Prostate gland (tissue), 2 donors: Measurements from ENCODE around the gene IL1RAPL1. TPM values are rescaled to one million over a fixed set of nuclear protein-coding genes. Genes with fewer than 3 reads are reported as not detected.

Experiments
- DNase-seq: peaks from one replicate; pipeline ENCODE4 v3.0.0-alpha.2; 2019; ENCODE audit warnings: low spot score
- H3K27ac ChIP-seq, 2 donors: fragments of 200-600 bp; sonication (generic); 2 replicates each; pipeline ENCODE4 v1.5.1; 2017 to 2019
- H3K27me3 ChIP-seq: fragments of 200-600 bp; sonication (generic); replicated peaks from 2 replicates; pipeline ENCODE4 v1.5.1; 2019; ENCODE audit not compliant: insufficient read depth
- H3K36me3 ChIP-seq, 2 donors: fragments of 200-600 bp; sonication (generic); 1 replicate in 1 of 2; 2 replicates in 1 of 2; pipeline versions ENCODE4 v1.5.1 to v1.8.1; 2017 to 2019
- H3K4me1 ChIP-seq: fragments of 200-600 bp; sonication (generic); replicated peaks from 2 replicates; pipeline ENCODE4 v1.5.1; 2019
- H3K4me3 ChIP-seq, 2 donors: fragments of 200-600 bp; sonication (generic); 2 replicates each; pipeline ENCODE4 v1.5.1; 2017 to 2019
- H3K9me3 ChIP-seq: fragments of 200-600 bp; sonication (generic); 2 replicates; pipeline ENCODE4 v1.5.1; 2017
- POLR2A ChIP-seq: fragments of 450-650 bp; IDR thresholded peaks from one replicate; pipeline ENCODE4 v1.6.1; 2016; ENCODE audit warnings: antibody characterized with exemption, mild to moderate bottlenecking
- POLR2AphosphoS5 ChIP-seq: sonication (generic); formaldehyde crosslinking; IDR thresholded peaks from one replicate; pipeline ENCODE4 v1.6.1; 2017; ENCODE audit warnings: antibody characterized with exemption
- WGBS: methylation state at CpG from one replicate; pipeline ENCODE4 v1.1.5; 2018; 5-methylcytosine and 5-hydroxymethylcytosine counted together
- intact Hi-C: fragments of 100-400 bp; cut with DNase I; formaldehyde crosslinking; loops from one replicate; pipeline ENCODE4 v1.14.2; 2022
- total RNA-seq, 2 donors: library from RNA; depleted of rRNA; stranded (reverse); fragments of >200 nt; gene quantifications; one replicate each; pipeline ENCODE4 v1.1.0, GENCODE V29; 2016
- TF ChIP-seq, protein P1 (sequence below), 4 experiments: fragments of 200-600 bp in 2 of 4; fragments of 450-650 bp in 2 of 4; sonication (generic) in 2 of 4; IDR thresholded peaks; 1 replicate in 3 of 4; 2 replicates in 1 of 4; pipeline ENCODE4 v1.5.1; 2016 to 2019; ENCODE audit warnings: antibody characterized with exemption in 4 of 4, mild to moderate bottlenecking in 2 of 4, moderate library complexity in 2 of 4

IL1RAPL1 gene
- total RNA-seq, 2 donors from 2014 or later = 0.23 TPM

DNA sequence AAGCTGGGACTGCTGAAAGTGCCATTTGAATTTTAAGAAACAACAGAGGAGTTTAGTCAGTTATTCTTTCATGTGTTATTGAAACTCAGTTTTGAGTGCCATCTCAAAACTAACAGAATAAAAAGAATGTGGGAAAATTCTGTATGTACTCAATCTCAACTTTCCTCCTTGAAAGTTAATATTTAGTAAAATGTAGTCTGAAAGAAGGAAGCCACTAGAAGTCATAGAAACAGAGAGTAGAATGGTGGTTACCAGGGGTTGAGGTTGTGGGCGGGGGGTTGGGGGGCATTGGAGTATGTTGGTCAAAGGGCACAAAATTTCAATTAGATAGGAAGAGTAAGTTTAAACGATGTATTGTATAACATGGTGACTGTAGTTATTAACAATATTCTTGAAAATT lies 999.9 kb downstream of the IL1RAPL1 start:
- H3K27me3 ChIP-seq = no peaks in the 10 kb centered on the region
- H3K27ac ChIP-seq = no peak overlapping the region
- WGBS = 82% methylated on average over 2 of the region's 2 CpGs
- DNase-seq = no peak
- TF ChIP-seq POLR2AphosphoS5 (no peak), POLR2A (no peak)
- TF ChIP-seq, protein P1, sequence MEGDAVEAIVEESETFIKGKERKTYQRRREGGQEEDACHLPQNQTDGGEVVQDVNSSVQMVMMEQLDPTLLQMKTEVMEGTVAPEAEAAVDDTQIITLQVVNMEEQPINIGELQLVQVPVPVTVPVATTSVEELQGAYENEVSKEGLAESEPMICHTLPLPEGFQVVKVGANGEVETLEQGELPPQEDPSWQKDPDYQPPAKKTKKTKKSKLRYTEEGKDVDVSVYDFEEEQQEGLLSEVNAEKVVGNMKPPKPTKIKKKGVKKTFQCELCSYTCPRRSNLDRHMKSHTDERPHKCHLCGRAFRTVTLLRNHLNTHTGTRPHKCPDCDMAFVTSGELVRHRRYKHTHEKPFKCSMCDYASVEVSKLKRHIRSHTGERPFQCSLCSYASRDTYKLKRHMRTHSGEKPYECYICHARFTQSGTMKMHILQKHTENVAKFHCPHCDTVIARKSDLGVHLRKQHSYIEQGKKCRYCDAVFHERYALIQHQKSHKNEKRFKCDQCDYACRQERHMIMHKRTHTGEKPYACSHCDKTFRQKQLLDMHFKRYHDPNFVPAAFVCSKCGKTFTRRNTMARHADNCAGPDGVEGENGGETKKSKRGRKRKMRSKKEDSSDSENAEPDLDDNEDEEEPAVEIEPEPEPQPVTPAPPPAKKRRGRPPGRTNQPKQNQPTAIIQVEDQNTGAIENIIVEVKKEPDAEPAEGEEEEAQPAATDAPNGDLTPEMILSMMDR (IDR thresholded peaks at IDR 0.05) = no peak
- H3K9me3 ChIP-seq = no peaks in the 10 kb centered on the region
- no peaks in the 10 kb centered on the region for H3K36me3 ChIP-seq
- H3K4me1 ChIP-seq = no peaks in the 10 kb centered on the region
- intact Hi-C loops = no loop called here
- H3K4me3 ChIP-seq = no peak overlapping the region

DNA sequence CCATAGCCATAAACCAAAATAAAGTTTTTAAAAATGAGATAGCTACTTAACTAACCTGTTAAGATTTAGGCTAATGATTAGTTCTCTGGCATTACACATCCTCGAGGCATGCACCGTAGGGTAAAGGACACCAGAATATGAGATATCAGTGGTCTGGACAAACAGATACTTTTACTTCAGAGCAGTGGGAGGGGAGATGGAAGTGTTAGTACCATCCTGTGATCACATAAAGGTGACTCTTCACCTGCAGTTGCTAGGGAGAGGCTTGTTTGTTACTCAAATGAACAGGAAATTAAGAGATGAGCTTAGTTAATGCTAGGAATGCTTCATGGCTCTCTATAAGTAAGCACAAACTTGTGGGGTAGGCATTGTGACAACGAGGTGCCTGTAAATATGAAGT lies 1003.7 kb downstream of the IL1RAPL1 start:
- H3K36me3 ChIP-seq = no peaks in the 10 kb centered on the region
- no peaks in the 10 kb centered on the region for H3K4me1 ChIP-seq
- no peak for TF ChIP-seq POLR2AphosphoS5
- no peak for TF ChIP-seq POLR2A
- TF ChIP-seq, protein P1 (IDR thresholded peaks at IDR 0.05) = no peak
- H3K9me3 ChIP-seq = no peaks in the 10 kb centered on the region
- DNase-seq = no peak
- no peak overlapping the region for H3K27ac ChIP-seq
- 81% methylated on average over 3 of the region's 3 CpGs for WGBS
- no peaks in the 10 kb centered on the region for H3K27me3 ChIP-seq
- no peak overlapping the region for H3K4me3 ChIP-seq
- intact Hi-C loops = no loop called here

DNA sequence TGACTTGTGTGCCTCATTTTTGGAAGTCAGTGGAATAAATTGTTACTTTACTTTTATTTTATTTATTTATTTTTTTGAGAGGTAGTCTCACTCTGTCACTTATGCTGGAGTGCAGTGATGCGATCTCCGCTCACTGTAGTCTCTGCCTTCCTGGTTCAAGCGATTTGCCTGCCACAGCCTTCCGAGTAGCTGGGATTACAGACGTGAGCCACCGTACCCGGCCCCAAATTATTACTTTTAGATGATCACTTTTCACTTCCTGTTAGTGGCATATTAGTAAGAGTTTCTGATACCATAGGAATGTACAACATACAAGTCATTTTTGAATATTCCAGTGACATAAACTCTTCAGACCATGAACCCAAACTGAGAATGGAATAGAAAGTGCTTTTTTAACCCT lies 1017.1 kb downstream of the IL1RAPL1 start:
- Histone ChIP-seq H3K9me3 (no peaks in the 10 kb centered on the region), H3K4me3 (no peak overlapping the region), H3K4me1 (no peaks in the 10 kb centered on the region), H3K27me3 (no peaks in the 10 kb centered on the region), H3K27ac (no peak overlapping the region), H3K36me3 (no peaks in the 10 kb centered on the region)
- intact Hi-C loops = no loop called here
- DNase-seq = no peak
- 98% methylated on average over 7 of the region's 7 CpGs for WGBS
- TF ChIP-seq, protein P1 (IDR thresholded peaks at IDR 0.05) = no peak
- no peak for TF ChIP-seq POLR2AphosphoS5
- no peak for TF ChIP-seq POLR2A

DNA sequence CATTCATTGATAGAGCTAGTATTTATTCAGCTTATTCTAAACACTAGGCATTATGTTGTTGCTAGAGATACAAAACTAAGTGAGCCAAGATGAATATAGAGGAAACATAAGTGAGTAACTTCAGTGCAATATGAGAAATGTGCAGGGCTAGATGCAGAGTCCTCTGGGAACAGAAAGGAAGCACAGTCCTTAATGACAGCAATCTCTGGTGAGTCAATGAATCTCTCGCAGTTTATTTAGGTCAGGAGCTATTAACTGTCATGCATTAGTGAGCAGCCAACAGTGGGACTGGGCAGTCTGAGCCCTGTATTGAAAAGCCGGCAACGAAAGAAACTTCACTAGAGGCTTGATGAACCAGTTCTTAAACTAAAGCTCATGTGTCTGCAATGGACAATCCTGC lies 1030.0 kb downstream of the IL1RAPL1 start:
- H3K9me3 ChIP-seq = no peaks in the 10 kb centered on the region
- no peak for DNase-seq
- no peak overlapping the region for H3K27ac ChIP-seq
- TF ChIP-seq POLR2AphosphoS5 = no peak
- TF ChIP-seq POLR2A = no peak
- TF ChIP-seq, protein P1 (IDR thresholded peaks at IDR 0.05) = no peak
- no peak overlapping the region for H3K4me3 ChIP-seq
- intact Hi-C loops = no loop called here
- H3K36me3 ChIP-seq = no peaks in the 10 kb centered on the region
- 58% methylated on average over 2 of the region's 3 CpGs for WGBS
- no peaks in the 10 kb centered on the region for H3K4me1 ChIP-seq
- H3K27me3 ChIP-seq = no peaks in the 10 kb centered on the region

DNA sequence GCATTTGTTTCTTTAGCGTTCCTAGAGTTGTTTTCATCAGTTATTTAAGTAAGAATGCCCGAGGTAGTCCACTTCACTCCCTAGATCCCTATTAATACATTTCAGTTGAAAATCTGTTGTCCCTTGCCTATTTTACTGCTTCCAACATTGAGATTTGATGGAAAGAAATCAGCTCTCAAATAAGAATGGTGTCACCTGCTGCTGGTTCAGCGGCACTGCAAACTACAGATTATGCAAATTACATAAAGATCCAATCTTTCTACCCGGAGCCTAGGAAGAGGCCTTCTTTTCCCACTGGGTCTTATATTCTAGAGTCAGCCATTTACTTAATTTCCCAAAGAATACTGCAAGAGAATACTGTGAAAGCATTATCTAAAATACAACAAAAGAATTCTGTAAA lies 1030.5 kb downstream of the IL1RAPL1 start:
- no peaks in the 10 kb centered on the region for H3K27me3 ChIP-seq

More for the DNA sequence above, 1030.5 kb downstream of the IL1RAPL1 start:
- Histone ChIP-seq H3K9me3 (no peaks in the 10 kb centered on the region), H3K27ac (no peak overlapping the region), H3K4me1 (no peaks in the 10 kb centered on the region), H3K4me3 (no peak overlapping the region), H3K36me3 (no peaks in the 10 kb centered on the region)
- WGBS = 50% methylated on average over 4 of the region's 4 CpGs
- no peak for TF ChIP-seq POLR2A
- intact Hi-C loops = no loop called here
- no peak for DNase-seq
